HG03378 (cell line): ENCODE measurements around the gene KIF7.

Experiments used
- ATAC-seq: cut with Tn5 transposase; IDR thresholded peaks from one replicate; pipeline ENCODE4 v1.9.1; 2021; ENCODE audit warnings: mild to moderate bottlenecking, moderate library complexity; ENCODE audit not compliant: unreplicated experiment

Gene KIF7

GRCh38 chr15:89671687-89672086 lies 16.4 kb upstream of the KIF7 start:
- no peak for ATAC-seq

GRCh38 chr15:89670971-89671560 lies 15.8 kb upstream of the KIF7 start:
- ATAC-seq: no peak

GRCh38 chr15:89669941-89670340 lies 14.7 kb upstream of the KIF7 start:
- ATAC-seq: no peak

GRCh38 chr15:89669309-89669865 lies 14.1 kb upstream of the KIF7 start:
- ATAC-seq: no peak

- ATAC-seq: no peak
Measured at GRCh38 chr15:89668171-89668570, 12.9 kb upstream of the KIF7 start.

- ATAC-seq: no peak
Measured at GRCh38 chr15:89667706-89667960, 12.4 kb upstream of the KIF7 start.

GRCh38 chr15:89666858-89667705 lies 11.8 kb upstream of the KIF7 start:
- ATAC-seq: no peak

GRCh38 chr15:89666184-89666857 lies 11.1 kb upstream of the KIF7 start:
- no peak for ATAC-seq

- no peak for ATAC-seq
Measured at GRCh38 chr15:89665449-89666181, 10.3 kb upstream of the KIF7 start.

- ATAC-seq: no peak
Measured at GRCh38 chr15:89664441-89665350, 9.4 kb upstream of the KIF7 start.

- ATAC-seq: no peak
Measured at GRCh38 chr15:89662893-89663626, 7.8 kb upstream of the KIF7 start.

- no peak for ATAC-seq
Measured at GRCh38 chr15:89660556-89660955, 5.3 kb upstream of the KIF7 start.

GRCh38 chr15:89659295-89659694 lies 4.0 kb upstream of the KIF7 start:
- no peak for ATAC-seq

- ATAC-seq: no peak
Measured at GRCh38 chr15:89657686-89658200, 2.5 kb upstream of the KIF7 start.

GRCh38 chr15:89656116-89656815 lies 999 bp upstream of the KIF7 start:
- no peak for ATAC-seq

- no peak for ATAC-seq
Measured at GRCh38 chr15:89654301-89654761, 936 bp downstream of the KIF7 start.

- no peak for ATAC-seq
Measured at GRCh38 chr15:89653578-89653977, 1.7 kb downstream of the KIF7 start.

GRCh38 chr15:89652666-89653065 lies 2.6 kb downstream of the KIF7 start:
- no peak for ATAC-seq

GRCh38 chr15:89652131-89652530 lies 3.1 kb downstream of the KIF7 start:
- no peak for ATAC-seq
